GM12878 (cell line): ENCODE measurements around the gene ATP5MK.

Experiments used
- KDM1A ChIP-seq: fragments of 200-600 bp; sonication (generic); IDR thresholded peaks from 2 replicates; pipeline ENCODE4 v1.6.1; 2016; ENCODE audit warnings: borderline replicate concordance
- MTA3 ChIP-seq: IDR thresholded peaks from 2 replicates; pipeline ENCODE4 v1.6.1; 2012; ENCODE audit warnings: low read length, inconsistent platforms, borderline replicate concordance
- NR2C2 ChIP-seq: IDR thresholded peaks from 2 replicates; pipeline ENCODE4 v1.6.1; 2011; ENCODE audit warnings: borderline replicate concordance, low read depth; ENCODE audit not compliant: control insufficient read depth, insufficient read length
- POLR2AphosphoS2 ChIP-seq: IDR thresholded peaks from 2 replicates; pipeline ENCODE4 v1.6.1; 2011; ENCODE audit warnings: low read depth, mild to moderate bottlenecking, low read length, improper control_type of control experiment, moderate library complexity
- RAD21 ChIP-seq: IDR thresholded peaks from 2 replicates; pipeline ENCODE4 v1.6.1; 2011; ENCODE audit warnings: mild to moderate bottlenecking, low read depth, low read length, moderate library complexity; ENCODE audit not compliant: insufficient read depth
- RFX5 ChIP-seq: IDR thresholded peaks from 2 replicates; pipeline ENCODE4 v1.6.1; 2011; ENCODE audit warnings: low read depth, low read length, improper control_type of control experiment
- SP1 ChIP-seq: IDR thresholded peaks from one replicate; pipeline ENCODE4 v1.6.1; 2011; ENCODE audit warnings: low read depth, low read length
- TF ChIP-seq, protein P1 (sequence below): IDR thresholded peaks from 2 replicates; pipeline ENCODE4 v1.6.1; 2011; ENCODE audit warnings: borderline replicate concordance, low read depth, mild to moderate bottlenecking, moderate library complexity, mixed read lengths, low read length; ENCODE audit not compliant: insufficient read depth; ENCODE audit errors: extremely low read length
- TF ChIP-seq, protein P2 (sequence below): IDR thresholded peaks from 2 replicates; pipeline ENCODE4 v1.6.1; 2012; ENCODE audit warnings: low read depth, low read length, improper control_type of control experiment
- TF ChIP-seq, protein P3 (sequence below), 3 experiments: IDR thresholded peaks in 2 of 3; conservative IDR thresholded peaks in 1 of 3; 2 replicates each; pipeline ENCODE4 v1.5.1; 2011; ENCODE audit warnings: low read depth in 3 of 3, low read length in 3 of 3, mild to moderate bottlenecking in 3 of 3, control low read depth in 2 of 3, moderate library complexity in 2 of 3, inconsistent platforms in 1 of 3, mixed read lengths in 1 of 3; ENCODE audit not compliant: control insufficient read depth in 2 of 3, insufficient read depth in 1 of 3; ENCODE audit errors: extremely low read depth in 1 of 3
- TF ChIP-seq, protein P4 (sequence below): IDR thresholded peaks from 2 replicates; pipeline ENCODE4 v1.6.1; 2012; ENCODE audit warnings: mild to moderate bottlenecking, low read depth, low read length
- TF ChIP-seq, protein P5 (sequence below): IDR thresholded peaks from 2 replicates; pipeline ENCODE4 v1.6.1; 2011; ENCODE audit warnings: low read depth, mild to moderate bottlenecking, low read length, moderate library complexity, borderline replicate concordance; ENCODE audit errors: extremely low read depth
- TF ChIP-seq, protein P6 (sequence below): fragments of 450-650 bp; IDR thresholded peaks from 2 replicates; pipeline ENCODE4 v1.6.1; 2018; ENCODE audit warnings: mild to moderate bottlenecking, low read depth, moderate library complexity; ENCODE audit not compliant: partially characterized antibody
- TF ChIP-seq, protein P7 (sequence below): fragments of 150-350 bp; IDR thresholded peaks from 2 replicates; pipeline ENCODE4 v1.6.1; 2016; ENCODE audit warnings: low read depth, low read length

DNA sequence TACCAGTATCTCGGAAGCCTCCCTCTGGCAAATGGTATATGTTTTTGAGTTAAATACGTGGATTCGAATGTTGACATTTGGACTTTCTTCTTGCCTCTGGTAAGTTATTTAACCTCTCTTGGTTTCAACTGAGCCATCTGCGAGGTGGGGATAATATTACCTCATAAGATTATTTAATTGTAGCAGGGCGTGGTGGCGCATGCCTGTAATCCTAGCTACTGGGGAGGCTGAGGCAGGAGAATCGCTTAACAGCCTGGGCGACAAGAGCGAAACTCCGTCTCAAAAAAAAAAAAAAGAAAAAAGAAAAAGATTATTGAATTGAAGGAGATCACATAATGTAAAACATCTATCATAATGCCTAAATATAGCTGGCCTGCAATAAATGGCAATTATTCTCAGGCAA, 28.9 kb downstream of the ATP5MK start:
- TF ChIP-seq, protein P1, sequence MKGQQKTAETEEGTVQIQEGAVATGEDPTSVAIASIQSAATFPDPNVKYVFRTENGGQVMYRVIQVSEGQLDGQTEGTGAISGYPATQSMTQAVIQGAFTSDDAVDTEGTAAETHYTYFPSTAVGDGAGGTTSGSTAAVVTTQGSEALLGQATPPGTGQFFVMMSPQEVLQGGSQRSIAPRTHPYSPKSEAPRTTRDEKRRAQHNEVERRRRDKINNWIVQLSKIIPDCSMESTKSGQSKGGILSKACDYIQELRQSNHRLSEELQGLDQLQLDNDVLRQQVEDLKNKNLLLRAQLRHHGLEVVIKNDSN = no peak
- TF ChIP-seq, protein P2, sequence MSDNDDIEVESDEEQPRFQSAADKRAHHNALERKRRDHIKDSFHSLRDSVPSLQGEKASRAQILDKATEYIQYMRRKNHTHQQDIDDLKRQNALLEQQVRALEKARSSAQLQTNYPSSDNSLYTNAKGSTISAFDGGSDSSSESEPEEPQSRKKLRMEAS = no peak
- TF ChIP-seq, protein P3, sequence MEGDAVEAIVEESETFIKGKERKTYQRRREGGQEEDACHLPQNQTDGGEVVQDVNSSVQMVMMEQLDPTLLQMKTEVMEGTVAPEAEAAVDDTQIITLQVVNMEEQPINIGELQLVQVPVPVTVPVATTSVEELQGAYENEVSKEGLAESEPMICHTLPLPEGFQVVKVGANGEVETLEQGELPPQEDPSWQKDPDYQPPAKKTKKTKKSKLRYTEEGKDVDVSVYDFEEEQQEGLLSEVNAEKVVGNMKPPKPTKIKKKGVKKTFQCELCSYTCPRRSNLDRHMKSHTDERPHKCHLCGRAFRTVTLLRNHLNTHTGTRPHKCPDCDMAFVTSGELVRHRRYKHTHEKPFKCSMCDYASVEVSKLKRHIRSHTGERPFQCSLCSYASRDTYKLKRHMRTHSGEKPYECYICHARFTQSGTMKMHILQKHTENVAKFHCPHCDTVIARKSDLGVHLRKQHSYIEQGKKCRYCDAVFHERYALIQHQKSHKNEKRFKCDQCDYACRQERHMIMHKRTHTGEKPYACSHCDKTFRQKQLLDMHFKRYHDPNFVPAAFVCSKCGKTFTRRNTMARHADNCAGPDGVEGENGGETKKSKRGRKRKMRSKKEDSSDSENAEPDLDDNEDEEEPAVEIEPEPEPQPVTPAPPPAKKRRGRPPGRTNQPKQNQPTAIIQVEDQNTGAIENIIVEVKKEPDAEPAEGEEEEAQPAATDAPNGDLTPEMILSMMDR (IDR thresholded peaks at IDR 0.05 in 2 of 3, conservative IDR thresholded peaks at IDR 0.05 in 1 of 3; ENCODE audit: control insufficient read depth in 2 of 3, extremely low read depth in 1 of 3, insufficient read depth in 1 of 3, low read depth in 3 of 3, low read length in 3 of 3) = no peak
- TF ChIP-seq RFX5 (no peak), MTA3 (no peak), RAD21 (no peak), POLR2AphosphoS2 (no peak), KDM1A (no peak), NR2C2 (no peak), SP1 (no peak)
- TF ChIP-seq, protein P4, sequence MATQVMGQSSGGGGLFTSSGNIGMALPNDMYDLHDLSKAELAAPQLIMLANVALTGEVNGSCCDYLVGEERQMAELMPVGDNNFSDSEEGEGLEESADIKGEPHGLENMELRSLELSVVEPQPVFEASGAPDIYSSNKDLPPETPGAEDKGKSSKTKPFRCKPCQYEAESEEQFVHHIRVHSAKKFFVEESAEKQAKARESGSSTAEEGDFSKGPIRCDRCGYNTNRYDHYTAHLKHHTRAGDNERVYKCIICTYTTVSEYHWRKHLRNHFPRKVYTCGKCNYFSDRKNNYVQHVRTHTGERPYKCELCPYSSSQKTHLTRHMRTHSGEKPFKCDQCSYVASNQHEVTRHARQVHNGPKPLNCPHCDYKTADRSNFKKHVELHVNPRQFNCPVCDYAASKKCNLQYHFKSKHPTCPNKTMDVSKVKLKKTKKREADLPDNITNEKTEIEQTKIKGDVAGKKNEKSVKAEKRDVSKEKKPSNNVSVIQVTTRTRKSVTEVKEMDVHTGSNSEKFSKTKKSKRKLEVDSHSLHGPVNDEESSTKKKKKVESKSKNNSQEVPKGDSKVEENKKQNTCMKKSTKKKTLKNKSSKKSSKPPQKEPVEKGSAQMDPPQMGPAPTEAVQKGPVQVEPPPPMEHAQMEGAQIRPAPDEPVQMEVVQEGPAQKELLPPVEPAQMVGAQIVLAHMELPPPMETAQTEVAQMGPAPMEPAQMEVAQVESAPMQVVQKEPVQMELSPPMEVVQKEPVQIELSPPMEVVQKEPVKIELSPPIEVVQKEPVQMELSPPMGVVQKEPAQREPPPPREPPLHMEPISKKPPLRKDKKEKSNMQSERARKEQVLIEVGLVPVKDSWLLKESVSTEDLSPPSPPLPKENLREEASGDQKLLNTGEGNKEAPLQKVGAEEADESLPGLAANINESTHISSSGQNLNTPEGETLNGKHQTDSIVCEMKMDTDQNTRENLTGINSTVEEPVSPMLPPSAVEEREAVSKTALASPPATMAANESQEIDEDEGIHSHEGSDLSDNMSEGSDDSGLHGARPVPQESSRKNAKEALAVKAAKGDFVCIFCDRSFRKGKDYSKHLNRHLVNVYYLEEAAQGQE = no peak
- TF ChIP-seq, protein P5, sequence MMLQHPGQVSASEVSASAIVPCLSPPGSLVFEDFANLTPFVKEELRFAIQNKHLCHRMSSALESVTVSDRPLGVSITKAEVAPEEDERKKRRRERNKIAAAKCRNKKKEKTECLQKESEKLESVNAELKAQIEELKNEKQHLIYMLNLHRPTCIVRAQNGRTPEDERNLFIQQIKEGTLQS = no peak
- TF ChIP-seq, protein P6, sequence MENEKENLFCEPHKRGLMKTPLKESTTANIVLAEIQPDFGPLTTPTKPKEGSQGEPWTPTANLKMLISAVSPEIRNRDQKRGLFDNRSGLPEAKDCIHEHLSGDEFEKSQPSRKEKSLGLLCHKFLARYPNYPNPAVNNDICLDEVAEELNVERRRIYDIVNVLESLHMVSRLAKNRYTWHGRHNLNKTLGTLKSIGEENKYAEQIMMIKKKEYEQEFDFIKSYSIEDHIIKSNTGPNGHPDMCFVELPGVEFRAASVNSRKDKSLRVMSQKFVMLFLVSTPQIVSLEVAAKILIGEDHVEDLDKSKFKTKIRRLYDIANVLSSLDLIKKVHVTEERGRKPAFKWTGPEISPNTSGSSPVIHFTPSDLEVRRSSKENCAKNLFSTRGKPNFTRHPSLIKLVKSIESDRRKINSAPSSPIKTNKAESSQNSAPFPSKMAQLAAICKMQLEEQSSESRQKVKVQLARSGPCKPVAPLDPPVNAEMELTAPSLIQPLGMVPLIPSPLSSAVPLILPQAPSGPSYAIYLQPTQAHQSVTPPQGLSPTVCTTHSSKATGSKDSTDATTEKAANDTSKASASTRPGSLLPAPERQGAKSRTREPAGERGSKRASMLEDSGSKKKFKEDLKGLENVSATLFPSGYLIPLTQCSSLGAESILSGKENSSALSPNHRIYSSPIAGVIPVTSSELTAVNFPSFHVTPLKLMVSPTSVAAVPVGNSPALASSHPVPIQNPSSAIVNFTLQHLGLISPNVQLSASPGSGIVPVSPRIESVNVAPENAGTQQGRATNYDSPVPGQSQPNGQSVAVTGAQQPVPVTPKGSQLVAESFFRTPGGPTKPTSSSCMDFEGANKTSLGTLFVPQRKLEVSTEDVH = no peak
- TF ChIP-seq, protein P7, sequence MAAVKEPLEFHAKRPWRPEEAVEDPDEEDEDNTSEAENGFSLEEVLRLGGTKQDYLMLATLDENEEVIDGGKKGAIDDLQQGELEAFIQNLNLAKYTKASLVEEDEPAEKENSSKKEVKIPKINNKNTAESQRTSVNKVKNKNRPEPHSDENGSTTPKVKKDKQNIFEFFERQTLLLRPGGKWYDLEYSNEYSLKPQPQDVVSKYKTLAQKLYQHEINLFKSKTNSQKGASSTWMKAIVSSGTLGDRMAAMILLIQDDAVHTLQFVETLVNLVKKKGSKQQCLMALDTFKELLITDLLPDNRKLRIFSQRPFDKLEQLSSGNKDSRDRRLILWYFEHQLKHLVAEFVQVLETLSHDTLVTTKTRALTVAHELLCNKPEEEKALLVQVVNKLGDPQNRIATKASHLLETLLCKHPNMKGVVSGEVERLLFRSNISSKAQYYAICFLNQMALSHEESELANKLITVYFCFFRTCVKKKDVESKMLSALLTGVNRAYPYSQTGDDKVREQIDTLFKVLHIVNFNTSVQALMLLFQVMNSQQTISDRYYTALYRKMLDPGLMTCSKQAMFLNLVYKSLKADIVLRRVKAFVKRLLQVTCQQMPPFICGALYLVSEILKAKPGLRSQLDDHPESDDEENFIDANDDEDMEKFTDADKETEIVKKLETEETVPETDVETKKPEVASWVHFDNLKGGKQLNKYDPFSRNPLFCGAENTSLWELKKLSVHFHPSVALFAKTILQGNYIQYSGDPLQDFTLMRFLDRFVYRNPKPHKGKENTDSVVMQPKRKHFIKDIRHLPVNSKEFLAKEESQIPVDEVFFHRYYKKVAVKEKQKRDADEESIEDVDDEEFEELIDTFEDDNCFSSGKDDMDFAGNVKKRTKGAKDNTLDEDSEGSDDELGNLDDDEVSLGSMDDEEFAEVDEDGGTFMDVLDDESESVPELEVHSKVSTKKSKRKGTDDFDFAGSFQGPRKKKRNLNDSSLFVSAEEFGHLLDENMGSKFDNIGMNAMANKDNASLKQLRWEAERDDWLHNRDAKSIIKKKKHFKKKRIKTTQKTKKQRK = no peak
